Measurements from ENCODE around the gene BAHCC1.

Gene BAHCC1

DNA sequence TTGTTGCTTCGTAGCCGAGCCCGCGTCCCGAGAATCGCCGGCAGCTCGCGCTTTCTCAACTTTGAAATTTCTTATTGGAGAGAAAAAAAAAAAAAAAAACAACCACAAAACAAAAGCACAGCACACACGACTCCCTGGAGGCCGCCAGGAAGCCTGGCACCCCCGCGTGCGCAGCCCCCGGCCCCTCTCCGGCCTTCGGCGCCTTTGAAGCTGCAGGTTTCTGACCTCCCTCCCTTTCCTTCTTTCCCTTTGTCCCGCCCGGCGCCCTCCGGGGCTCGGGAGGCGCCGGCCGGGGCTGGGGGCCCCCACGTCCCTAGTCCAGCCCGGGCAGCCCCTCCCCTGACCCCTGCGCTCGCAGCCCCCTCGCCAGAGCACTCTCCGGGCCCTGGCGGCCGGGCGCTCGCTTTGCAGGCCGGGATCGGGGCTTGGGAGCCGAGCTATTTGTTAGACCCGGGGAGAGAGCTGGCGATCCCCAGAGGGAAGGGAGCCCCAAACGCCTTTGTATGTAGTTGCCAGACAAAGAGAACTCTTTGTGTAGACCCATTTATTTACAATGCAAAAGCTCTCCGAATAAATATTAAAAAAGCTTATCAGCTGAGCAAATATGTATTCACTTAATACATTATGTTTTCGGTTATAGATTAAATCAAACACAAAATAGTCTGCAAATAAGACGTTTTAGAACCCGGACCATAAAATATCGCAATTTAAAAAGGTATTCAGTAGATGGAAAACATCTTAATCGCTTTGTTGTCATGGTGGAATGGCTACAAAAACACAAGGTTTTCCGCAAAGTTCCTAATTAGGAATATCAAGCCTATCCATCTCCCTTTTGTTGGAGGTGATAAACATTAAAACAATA, 2.3 kb downstream of the BAHCC1 start (continued):
- TF ChIP-seq ZBTB1 (tag by site-specific recombination; IDR thresholded peaks at IDR 0.05): 0 out of 2 replicates have a peak, but pooled peaks have one; percentile 33
- no peak for TF ChIP-seq ZNF366 (tag by site-specific recombination; conservative IDR thresholded peaks at IDR 0.05)
- TF ChIP-seq MEIS1 (CRISPR knock-in tag; IDR thresholded peaks at IDR 0.05; ENCODE audit: borderline replicate concordance): no peak
- peak; percentile 44; the same call in 1 of the 2 replicates for TF ChIP-seq IKZF3 (tag by site-specific recombination; IDR thresholded peaks at IDR 0.05)
- no peak for TF ChIP-seq ZNF610 (tag by site-specific recombination; IDR thresholded peaks at IDR 0.05; ENCODE audit: borderline replicate concordance)
- peak; percentile 18; the same call in 1 of the 2 replicates for TF ChIP-seq SP3 (tag by site-specific recombination; IDR thresholded peaks at IDR 0.05)
- no peak for TF ChIP-seq ZBTB11 (tag by site-specific recombination; conservative IDR thresholded peaks at IDR 0.05; ENCODE audit: low read depth)
- TF ChIP-seq ZFP37 (tag by site-specific recombination; IDR thresholded peaks at IDR 0.05): no peak
- TF ChIP-seq ZBTB10 (tag by site-specific recombination; IDR thresholded peaks at IDR 0.05): 0 out of 2 replicates have a peak, but pooled peaks have one; percentile 54
- no peak for TF ChIP-seq SALL2 (tag by site-specific recombination; IDR thresholded peaks at IDR 0.05; ENCODE audit: borderline replicate concordance)
- TF ChIP-seq ZNF174 (tag by site-specific recombination; IDR thresholded peaks at IDR 0.05): no peak
- TF ChIP-seq ZNF426 (tag by site-specific recombination; IDR thresholded peaks at IDR 0.05): no peak
- TF ChIP-seq ZNF701 (tag by site-specific recombination; IDR thresholded peaks at IDR 0.05): no peak
- no peak for TF ChIP-seq ZNF518A (tag by site-specific recombination; conservative IDR thresholded peaks at IDR 0.05; ENCODE audit: low read depth)
- no peak for TF ChIP-seq REPIN1 (tag by site-specific recombination; IDR thresholded peaks at IDR 0.05; ENCODE audit: low read depth)
- TF ChIP-seq PRDM1 (tag by site-specific recombination; IDR thresholded peaks at IDR 0.05): no peak; the same call in 1 of the 2 replicates
- no peak for TF ChIP-seq KLF1 (tag by site-specific recombination; IDR thresholded peaks at IDR 0.05)
- TF ChIP-seq KLF9 (tag by site-specific recombination; IDR thresholded peaks at IDR 0.05; ENCODE audit: low read depth): no peak
- 0 out of 2 replicates have a peak, but pooled peaks have one; percentile 19 for TF ChIP-seq SP7 (tag by site-specific recombination; IDR thresholded peaks at IDR 0.05)
- TF ChIP-seq, protein P1, sequence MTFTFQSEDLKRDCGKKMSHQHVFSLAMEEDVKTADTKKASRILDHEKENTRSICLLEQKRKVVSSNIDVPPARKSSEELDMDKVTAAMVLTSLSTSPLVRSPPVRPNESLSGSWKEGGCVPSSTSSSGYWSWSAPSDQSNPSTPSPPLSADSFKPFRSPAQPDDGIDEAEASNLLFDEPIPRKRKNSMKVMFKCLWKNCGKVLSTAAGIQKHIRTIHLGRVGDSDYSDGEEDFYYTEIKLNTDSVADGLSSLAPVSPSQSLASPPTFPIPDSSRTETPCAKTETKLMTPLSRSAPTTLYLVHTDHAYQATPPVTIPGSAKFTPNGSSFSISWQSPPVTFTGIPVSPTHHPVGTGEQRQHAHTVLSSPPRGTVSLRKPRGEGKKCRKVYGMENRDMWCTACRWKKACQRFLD (tag by site-specific recombination; IDR thresholded peaks at IDR 0.05): no peak
- TF ChIP-seq, protein P2, sequence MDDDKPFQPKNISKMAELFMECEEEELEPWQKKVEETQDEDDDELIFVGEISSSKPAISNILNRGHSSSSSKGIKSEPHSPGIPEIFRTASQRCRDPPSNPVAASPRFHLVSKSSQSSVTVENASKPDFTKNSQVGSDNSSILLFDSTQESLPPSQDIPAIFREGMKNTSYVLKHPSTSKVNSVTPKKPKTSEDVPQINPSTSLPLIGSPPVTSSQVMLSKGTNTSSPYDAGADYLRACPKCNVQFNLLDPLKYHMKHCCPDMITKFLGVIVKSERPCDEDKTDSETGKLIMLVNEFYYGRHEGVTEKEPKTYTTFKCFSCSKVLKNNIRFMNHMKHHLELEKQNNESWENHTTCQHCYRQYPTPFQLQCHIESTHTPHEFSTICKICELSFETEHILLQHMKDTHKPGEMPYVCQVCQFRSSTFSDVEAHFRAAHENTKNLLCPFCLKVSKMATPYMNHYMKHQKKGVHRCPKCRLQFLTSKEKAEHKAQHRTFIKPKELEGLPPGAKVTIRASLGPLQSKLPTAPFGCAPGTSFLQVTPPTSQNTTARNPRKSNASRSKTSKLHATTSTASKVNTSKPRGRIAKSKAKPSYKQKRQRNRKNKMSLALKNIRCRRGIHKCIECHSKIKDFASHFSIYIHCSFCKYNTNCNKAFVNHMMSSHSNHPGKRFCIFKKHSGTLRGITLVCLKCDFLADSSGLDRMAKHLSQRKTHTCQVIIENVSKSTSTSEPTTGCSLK (tag by site-specific recombination; IDR thresholded peaks at IDR 0.05): no peak
- no peak for TF ChIP-seq ZNF223 (tag by site-specific recombination; IDR thresholded peaks at IDR 0.05)

Data from HEK293 (cell line).